ENCODE measurements around the gene CEP44.

DNA sequence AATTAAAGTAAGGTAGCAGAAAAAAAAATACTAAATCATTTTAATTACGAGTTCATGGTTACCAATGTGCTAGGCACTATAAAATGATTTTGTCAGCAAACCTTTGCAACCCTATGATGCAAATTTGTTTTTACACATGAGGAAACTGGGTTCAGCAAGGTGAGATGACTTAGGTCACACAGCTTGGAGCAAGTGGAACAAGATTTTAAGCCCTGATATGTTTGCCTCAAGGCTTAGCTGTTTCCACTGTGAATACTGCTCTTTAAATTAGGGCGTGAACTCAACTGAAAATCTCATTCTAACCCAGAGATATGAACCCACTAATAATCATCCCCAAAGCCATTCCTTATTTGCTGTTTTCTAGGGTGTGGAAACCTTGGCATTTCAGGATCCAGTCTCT lies 86.3 kb downstream of the CEP44 start:
- TF ChIP-seq, protein P1, sequence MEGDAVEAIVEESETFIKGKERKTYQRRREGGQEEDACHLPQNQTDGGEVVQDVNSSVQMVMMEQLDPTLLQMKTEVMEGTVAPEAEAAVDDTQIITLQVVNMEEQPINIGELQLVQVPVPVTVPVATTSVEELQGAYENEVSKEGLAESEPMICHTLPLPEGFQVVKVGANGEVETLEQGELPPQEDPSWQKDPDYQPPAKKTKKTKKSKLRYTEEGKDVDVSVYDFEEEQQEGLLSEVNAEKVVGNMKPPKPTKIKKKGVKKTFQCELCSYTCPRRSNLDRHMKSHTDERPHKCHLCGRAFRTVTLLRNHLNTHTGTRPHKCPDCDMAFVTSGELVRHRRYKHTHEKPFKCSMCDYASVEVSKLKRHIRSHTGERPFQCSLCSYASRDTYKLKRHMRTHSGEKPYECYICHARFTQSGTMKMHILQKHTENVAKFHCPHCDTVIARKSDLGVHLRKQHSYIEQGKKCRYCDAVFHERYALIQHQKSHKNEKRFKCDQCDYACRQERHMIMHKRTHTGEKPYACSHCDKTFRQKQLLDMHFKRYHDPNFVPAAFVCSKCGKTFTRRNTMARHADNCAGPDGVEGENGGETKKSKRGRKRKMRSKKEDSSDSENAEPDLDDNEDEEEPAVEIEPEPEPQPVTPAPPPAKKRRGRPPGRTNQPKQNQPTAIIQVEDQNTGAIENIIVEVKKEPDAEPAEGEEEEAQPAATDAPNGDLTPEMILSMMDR (IDR thresholded peaks at IDR 0.05) = no peak
- TF ChIP-seq POLR2A (IDR thresholded peaks at IDR 0.05) = no peak

All from thyroid gland (tissue), 4 donors.